Activated T-cell treated with anti-CD3 and anti-CD28 coated beads for 4 hours (primary cell): ENCODE results near the gene ANAPC4.
A peak's percentile ranks its signal among the peaks of the same experiment; 100 is the strongest.

Source experiments
- DNase-seq: peaks from one replicate; pipeline ENCODE4 v3.0.0-alpha.2; 2020

ANAPC4 gene

DNA sequence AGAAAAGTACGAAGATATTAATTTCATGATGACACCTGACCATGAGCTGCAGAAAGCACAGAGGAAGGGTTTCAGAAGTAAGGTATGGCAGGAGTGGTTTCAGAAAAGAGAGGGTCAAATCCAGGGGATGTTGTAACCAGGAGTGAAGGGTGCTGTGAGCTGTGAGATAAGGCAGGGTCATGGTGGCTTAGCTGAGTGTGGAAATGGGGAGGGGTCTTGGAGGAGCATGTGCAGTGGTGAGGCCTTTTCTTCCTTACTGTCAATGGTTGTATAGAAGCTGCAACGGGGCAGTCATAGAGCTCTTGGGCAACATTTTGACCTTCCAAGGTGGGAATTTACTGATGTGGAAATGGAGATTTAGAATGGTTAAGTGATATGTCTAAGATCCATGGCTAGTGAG is 2.5 kb downstream of the ANAPC4 start:
- no peak for DNase-seq

DNA sequence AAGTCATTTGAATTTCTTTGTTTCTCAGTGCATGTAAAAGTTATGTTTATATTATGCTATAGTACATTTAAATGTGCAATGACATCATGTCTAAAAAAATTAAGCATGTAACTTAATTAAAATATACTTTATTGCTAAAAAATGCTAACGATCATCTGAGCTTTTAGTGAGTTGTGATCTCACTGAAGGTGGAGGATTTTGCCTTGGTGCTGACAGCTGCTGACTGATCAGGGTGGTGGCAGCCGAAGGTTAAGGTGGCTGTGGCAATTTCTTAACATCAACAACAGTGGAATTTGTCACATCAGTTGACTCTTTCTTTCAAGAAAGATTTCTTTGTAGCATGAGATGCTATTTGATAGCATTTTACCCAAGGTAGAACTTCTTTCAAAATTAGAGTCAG is 6.6 kb downstream of the ANAPC4 start:
- DNase-seq = no peak

DNA sequence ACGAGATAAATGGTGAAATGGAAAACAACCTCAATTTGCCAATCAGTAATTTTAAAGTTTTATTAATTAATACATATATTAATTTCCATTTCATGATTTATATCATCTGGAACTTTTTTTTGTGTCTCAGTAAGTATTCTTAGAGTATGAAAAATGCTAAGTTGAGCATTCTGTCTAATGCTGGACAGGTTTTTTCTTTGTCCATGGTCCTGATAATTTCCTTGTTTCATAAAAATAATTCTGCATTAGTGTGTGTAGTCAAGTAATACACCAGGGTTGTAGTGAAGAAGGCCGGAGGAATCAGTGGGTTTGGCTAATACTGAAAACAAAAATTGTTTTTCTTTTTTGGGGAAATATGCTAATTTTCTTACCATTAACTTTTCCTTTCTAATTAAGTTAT is 9.9 kb downstream of the ANAPC4 start:
- no peak for DNase-seq

DNA sequence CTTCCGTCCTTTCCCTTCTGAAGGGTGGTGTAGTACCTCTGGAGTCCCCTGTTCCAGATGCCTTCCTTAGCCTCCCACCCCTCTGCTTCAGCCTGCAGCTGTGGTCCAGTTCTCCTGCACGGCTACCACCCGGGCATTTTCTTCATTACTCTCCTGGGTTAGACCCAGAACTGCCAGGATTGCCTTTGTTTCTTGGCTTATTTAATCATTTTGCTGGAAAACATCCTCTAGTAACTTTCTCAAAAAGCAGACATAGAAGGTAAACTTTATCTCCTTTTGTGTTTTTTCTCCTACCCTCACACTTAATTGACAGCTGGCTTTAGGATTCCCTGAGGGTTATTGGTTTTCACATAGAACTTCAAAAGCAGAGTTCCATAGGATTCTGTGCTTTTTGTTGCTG is 20.2 kb downstream of the ANAPC4 start:
- no peak for DNase-seq

DNA sequence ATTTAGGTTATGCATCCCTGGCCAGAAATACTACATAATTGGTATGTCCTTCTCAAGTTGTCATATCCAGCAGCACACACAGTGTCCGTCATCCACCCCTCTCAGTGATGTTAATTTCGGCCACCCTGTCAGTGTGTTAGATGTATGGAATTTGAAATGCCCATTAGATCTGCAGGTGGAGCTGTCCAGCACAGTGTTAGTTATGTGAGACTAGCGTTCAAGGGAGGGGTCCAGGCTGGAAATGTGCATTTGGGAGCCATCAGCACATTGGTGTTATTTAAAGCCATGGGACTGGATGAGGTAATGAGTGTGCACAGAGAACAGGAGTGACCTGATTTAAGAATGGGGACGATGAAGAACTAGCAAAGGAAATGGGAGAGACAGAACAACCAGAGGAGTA is 22.4 kb downstream of the ANAPC4 start:
- DNase-seq = no peak

DNA sequence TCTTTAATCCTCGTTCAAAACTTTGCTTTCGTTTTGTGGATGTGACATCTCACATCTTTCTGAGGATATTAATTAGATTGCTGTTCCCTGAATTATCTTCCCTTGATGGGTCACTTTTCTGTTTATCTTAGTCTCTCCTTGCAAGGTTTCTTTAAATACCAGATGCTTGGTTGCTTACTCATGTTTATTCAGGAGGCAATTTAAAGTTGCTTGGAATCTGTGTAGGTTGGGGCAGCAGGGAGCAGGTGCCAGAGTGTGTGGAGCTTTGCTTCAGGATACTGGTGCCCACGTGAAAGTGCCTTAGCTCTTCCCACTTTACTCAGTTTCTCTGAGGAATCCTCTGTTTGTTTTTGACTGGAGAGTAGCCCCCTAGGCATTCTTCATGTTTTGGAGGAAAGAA is 24.0 kb downstream of the ANAPC4 start:
- DNase-seq = no peak

DNA sequence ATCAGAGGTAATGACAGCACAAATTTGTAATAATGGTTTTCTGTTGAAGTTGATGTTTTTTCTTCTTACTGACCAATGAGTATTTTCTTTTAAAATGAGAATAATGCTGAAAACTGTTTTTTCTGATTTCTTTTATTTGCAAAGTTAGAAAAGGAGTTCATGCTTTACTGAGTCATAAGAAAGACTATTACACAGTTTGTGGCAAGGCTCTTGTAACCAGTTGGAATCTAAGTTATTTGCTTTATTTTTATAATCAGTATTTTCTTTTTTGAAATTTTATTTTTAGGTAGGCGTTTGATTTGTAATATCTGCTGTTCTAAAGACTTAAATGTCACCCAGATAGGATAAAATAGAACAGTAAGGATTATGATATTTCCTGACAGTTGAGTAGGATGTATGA is 25.5 kb downstream of the ANAPC4 start:
- DNase-seq = no peak

DNA sequence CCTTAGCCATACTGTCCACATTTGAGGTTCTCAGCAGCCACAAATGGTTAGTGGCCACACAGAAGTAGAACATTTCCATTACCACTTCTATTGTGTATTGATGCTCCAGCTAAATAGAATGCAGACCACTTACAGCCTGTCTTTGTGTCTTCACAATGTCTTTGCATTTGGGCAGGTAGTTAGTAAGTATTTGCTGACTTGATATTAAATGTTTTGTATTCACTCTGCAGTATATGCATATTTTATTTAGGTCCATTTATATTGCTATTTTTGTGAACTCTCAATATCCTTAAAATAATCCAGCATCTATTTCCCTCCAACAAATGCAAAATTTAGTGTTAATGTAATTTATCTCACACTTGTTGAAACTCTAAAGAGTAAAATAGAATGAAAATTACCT is 26.6 kb downstream of the ANAPC4 start:
- no peak for DNase-seq

DNA sequence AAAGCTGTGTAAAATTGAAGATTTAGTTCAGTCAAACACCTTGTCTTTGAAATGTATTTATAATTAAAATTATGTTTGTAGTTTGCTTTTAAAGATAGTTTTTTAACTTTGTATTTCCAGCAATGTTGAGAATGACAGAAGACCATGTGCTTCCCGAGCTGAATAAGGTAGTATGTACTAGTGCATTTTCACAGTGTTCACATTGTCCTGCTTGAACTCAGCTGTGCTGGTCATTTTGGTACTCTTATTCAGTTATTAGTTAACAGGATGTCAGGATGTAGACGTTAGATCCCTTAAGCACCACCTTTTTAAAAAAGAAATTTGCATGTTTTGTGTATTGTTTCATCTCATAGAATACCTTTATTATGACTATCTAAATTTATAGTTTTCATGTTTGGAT is 28.4 kb downstream of the ANAPC4 start:
- no peak for DNase-seq

DNA sequence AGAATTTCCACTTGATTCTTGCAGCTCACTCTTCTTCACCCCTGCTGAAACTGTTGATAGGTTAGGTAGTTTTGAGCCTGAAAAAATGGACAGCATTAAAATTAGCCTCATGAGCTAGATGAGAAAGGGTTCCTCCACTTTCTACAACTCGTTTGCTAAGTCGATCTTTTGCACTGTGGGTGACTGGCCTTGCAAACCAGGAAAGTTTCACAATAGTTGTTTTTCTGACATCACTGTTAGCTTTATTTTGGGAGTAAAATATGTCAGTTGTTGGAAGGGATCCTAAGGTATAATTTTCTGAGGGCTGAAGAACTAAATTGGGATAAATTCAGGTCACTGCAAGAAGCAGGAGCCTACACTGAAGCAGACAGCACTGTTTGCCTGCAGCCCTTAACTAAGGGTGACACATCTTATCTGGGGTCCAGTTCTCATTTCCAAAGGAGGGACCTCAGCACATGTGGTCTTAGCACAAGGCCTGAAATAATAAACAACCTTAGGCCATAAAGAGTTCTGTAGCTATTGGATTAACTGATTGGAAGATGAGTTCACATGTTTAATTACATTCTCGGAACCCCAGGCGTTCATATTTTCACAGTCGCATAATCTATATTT is 29.1 kb downstream of the ANAPC4 start:
- DNase-seq = no peak

DNA sequence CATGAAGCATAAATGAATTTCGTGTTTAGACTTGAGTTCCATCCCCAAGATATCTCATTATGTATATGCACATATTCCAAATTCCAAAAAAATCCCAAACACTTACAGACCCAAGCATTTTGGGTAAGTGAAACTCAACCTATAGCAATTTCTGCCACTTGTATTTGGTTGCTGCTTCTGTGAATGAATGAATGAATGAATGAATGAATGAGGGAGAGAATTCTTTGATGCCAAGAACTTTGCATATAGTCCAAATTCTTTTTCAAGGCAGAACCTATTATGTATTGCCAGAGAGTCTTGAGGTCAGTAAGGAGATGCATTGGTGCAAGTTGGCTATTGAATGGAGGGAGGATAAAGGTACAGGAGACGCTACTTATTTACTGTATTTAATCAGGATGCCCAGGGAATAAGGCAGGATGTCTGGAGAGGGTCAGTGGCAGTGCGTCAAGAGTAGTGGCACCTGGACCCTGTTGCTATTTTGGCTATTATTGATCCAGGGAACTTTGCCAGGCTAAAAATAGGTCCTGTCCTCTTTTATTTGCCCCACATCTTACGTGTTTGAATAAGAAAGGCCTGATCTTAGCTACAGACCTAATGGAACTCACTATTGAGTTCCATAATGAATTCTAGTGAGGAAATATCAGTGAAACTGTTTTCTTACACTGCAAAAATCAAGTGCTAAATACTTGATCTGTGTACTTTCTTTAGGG is 33.9 kb downstream of the ANAPC4 start:
- no peak for DNase-seq

DNA sequence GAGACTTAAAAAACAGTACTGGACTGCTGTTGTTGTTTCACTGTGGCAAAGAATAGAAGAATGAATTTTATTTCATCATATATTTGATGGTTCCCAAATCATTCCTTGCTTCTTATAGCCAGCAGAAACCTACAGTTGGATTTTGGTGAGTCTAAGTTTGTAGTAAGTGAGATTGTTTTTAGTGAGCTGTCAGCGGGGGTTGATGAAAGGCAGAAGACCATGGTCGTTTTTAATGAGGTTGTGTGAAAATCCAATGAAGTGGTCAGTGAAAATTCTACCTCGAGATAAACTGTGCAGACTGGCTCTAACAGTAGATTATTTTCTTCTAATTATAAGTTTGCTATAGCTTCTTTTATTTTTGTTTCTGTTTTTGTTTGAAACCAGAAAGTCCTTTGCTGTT is 36.2 kb downstream of the ANAPC4 start:
- no peak for DNase-seq

DNA sequence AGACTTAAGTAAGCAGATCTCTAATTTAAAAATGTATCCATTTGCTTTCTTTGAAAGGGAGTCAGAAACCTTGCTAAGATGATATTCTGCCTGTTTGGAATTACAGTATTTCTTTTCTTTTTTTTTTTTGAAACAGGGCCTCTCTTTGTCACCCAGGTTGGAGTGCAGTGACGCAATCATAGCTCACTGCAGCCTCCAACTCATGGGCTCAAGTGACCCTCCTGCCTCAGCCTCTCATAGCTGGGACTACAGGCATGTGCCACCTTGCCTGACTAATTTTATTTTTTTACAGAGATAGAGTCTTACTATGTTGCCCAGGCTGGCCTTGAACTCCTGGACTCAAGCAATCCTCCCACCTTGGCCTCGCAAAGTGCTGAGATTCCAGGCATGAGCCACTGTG is 40.0 kb downstream of the ANAPC4 start:
- DNase-seq = no peak

DNA sequence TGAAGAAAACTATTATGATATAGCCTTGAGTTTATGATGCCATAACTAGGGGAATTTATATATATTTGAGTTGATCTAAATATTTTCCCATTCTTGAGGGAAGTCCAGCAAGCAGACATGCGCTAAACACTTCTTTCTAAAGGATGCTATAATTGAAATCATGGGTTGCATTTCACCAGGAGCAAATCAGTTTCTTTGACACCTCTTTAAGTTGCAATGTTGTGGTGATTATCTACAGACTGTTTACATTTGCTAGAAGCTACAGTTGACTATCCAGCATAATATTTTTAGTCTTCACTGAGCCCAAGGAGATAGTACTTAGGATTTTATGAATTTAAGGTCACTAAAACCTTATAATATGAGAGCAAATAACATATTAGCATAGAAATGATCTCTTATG is 43.9 kb downstream of the ANAPC4 start:
- DNase-seq = no peak

DNA sequence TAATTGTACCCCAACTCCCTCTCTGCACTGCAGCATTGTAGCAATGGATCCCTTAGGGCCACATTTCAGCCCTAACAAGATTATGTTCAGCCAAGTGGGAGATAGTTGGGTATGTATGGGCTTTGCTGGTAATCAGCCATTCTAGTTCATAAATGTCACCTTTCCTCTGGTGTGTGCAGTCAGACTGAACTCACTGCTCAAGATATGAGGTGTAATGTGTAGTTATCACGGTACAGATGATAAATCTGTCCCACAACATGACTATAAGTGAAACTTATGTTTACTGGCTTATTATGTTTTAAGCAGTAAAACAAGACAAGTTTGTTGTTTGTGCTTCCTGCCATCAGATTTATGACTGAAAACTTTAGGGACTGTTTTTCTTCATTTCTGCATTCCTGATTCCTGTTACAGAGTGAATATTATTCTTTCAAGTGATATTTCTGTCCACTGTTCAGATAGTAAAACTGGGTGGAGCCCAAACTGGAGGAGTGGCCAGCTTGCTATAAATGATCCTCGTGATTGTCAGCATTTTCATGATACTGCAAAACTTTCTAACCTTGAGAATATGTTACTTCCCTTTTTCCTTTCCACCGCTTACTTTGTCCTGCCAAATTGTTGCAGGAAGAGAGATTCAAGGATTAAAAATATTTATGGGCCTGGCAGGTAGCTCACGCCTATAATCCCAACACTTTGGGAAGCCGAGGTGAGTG is 44.9 kb downstream of the ANAPC4 start:
- DNase-seq = no peak

DNA sequence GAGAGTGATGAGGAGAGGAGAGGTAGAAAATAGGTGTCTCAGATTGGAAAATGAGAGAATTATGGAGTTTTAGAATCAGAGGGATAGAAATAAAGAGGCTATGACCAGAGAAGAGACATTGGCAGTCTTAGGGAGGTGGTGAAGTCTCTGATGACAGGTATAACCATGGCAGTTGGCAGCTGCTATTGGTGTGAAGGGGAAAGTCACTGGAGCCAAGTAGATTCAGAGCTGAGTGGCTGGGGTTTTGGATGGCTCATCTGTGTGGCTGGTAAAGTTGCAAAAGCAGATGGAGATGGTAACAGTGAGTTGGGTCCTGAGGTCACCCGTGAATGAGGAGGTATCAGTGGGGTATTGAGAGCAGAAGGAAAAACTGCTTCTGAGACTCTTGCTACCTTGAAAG is 46.5 kb downstream of the ANAPC4 start:
- no peak for DNase-seq

DNA sequence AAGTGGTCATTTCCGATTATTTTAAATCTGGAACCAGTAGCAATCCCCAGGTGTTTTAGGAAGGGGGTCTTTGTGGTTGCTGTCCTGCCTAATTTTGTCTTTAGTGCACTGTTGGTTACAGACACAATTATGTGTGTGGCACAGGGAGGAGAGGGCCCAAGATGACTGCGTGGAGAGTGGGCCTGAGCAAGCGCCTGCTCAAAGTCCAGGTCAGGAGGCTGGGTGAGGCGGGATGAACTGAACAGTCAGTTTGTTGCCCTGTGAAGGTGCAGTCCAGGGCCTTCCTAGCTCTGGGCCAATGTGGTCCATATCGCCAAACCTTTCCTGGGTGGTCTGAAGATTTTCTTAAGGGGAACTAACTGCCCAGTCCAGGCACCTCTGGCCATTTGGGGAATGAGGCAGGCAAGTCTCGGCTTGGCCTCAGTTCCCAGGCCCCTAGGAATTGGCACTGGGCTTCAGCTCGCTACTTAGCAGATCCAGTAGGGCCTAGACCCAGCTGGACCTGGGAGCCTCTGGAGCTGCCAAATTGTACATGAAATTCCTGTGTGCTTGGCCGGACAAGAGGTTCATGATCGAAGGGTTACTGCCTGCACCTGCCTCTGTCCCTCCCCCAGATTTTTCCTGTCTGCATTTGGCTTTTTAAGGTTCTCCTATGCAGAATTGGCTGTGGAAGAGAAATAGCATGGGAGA is 47.6 kb downstream of the ANAPC4 start:
- no peak for DNase-seq

DNA sequence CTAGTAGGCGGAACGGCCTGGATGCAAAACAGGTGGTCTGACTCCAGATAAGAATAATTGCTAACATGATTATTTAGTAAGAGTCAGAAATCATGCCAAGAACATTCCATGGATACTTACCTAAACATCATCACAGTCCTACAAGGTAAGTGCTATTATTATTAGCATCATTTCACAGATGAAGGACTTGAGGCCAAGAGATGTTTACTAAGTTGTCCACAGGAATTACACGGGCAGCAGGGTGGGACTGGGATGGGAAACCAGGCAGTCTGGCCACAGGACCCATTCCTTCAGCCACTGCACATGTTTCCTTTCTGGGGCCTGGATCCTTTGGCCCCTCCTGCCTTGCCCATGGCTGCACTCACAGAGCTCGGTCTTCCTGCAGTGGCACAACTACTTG is 48.3 kb downstream of the ANAPC4 start:
- DNase-seq = no peak

DNA sequence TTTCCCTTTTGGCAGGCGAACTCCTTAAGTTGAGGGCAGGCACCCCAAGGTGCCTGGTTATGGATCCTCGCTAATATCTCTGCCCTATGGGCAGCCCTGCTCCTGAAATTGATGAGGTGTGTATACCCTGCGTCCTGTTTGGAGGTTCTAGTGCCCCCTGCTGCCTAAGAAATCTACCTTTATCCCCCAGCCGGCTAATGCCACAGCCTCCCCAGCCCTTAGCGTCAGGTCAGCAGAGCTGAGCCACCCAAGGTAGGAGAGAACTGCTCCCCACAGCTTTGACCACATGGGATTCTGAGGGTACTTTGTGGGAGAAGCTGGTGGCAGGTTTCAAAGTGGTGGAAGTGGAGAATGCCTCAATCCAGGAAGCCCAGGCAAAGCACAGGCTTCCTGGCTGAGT is 50.8 kb downstream of the ANAPC4 start:
- DNase-seq = no peak

DNA sequence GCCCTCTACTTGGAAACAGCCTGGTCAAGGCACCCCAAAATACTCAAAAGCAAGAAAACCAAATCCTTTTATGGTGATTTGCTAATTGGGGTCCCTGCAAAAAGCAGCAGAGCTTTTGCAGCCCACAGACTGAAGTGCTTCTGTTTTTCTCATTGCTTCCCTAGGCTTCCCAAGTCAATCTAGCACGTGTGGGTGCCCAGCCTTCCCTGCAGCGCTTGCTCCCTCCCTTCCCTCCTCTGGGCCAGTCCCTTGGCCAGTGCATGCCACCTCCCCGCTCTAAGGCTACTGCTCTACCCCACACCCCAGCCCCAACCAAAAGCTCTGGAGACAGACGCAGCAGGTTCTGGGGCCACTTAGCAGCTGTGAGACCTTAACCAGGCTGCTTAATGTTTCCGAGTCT is 53.6 kb downstream of the ANAPC4 start:
- no peak for DNase-seq

DNA sequence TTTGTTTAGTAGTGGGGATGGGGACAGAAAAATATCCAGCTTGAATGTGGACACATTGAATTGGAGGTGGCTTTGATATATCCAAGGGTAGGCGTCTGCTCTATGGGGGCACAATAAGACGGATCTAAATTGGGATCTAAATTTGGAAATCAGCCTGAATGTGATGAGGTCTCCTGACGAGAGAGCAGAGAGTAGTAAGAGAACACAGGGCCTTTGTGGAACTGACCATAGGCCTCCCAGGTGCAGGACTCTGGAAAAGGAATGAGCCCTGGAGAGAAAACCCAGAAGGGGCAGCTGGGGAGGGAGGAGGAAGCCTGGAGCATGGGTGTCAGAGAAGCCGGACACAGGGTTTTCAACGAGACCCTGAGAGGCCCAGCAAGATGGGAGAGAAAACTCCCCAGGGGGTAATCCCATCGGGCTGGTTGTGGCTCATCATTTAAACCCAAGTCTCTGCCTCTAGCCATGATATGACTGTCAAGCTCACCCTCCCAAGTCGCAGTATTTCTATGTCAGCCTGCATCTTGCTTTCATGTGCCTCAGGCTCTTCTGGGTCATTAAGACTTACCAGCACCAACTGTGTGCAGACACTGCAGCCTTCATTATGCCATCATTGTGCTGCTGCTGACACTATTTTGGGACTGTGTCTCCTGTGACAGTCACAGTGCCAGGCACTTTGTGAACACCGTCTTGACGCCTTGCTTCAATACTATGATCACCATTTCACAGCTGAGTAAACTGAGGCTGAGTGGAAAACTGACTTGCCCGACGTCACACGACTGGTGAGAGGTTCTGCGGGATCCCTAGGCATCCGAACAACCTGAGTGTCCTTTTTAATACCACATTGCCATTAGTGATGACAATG is 57.1 kb downstream of the ANAPC4 start:
- no peak for DNase-seq

DNA sequence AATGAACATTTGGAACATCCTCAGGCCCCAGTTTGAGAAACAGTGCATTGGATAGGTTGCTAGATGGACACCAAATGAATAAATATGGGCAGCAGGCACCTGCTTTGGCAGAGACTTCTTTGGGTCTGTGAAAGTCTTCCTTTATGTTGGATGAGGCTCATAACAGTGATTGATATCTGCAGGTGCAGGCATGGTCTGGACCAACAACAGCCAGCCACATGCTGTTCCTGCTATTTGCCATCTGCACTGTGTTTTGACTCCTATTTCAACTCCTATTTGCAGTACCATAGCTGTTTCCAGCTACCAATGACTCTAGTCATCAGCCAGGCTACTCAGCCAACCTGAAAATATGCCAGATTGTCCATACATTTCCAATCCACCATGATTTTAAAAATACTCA is 60.9 kb downstream of the ANAPC4 start:
- DNase-seq = no peak

DNA sequence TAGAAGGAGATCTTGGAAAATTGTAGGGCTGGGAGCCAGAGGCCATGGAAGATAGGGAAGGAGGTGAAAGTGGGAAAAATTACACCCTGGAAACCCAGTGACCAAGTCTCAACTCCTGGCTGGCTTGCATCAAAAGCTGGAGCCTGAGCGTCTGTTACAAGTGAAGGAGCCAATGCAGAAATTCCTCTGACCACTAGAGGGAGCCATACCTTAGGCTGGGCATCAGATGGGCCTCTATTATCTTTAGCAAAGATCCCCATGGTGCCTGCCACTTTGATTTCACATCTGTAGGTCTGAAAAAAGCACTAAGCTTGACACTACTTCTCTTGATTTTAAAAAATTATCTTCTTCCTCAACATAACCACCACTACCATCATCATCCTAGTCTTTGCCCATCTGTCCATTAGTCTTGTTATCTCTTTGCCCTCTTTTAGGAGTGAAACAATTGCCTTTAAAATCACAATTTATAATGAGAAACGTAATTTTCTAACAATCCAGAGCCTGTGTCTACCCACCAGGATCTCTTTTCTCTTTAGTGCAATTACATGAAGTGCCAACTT is 62.9 kb downstream of the ANAPC4 start:
- DNase-seq = peak; percentile 39
